Smooth muscle cell of the coronary artery (primary cell): ENCODE results near the gene VPS37B. TPM values are rescaled to one million over a fixed set of nuclear protein-coding genes. Genes with fewer than 3 reads are reported as not detected.

Source experiments
- total RNA-seq: library from RNA; depleted of rRNA; stranded (reverse); fragments of >200 nt; gene quantifications from 2 replicates; pipeline ENCODE4 v1.2.3, GENCODE V29; 2014; ENCODE audit warnings: low replicate concordance

VPS37B gene, protein sequence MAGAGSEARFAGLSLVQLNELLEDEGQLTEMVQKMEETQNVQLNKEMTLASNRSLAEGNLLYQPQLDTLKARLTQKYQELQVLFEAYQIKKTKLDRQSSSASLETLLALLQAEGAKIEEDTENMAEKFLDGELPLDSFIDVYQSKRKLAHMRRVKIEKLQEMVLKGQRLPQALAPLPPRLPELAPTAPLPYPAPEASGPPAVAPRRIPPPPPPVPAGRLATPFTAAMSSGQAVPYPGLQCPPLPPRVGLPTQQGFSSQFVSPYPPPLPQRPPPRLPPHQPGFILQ
- total RNA-seq = 4.0 and 6.3 TPM in 2 replicates

DNA sequence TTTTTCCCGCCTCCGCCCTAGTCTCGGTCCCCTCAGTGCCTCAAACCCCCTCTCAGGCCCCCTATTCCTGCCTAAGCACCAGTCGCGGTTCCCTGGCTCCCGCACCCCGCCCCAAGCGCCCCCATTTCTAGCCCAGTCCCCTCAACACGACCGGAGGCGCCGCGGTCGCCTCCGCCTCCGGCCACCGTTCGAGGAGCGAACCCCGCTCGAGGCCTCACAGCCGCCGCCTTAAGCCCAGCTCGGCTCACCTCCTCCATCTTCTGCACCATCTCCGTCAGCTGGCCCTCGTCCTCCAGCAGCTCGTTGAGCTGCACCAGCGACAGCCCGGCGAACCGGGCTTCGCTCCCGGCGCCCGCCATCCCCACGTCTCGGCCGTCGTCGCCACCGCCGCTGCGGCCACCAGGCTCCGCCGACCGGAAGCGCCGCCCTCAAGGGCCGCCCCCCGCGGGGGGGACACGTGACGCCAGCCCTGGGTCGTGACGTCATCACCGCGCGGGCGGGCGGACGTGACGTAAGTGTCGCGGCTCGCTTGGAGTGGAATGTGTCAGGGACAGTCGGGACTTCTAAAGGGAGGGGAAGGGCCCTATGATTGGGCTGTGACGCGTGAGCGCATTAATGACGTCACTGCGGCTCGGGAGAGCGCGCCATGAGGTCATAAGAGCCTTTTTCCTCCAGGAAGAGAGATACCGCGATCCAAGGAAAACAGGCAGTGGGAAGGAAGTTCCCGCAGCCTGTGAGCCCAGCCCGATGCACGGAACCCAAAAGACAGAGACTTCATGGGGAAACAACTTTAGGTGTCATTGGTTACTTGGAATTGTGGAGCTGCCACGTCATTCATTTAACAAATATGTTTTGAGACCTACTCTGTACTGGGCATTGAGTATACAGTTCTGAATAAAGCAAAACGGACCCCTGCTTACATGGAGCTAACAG, at the start of gene VPS37B:
Gene VPS37B (minus strand): TSS at position 421 of the 933 bp plus-strand sequence. CDS start 62 bp downstream, at position 359.

DNA sequence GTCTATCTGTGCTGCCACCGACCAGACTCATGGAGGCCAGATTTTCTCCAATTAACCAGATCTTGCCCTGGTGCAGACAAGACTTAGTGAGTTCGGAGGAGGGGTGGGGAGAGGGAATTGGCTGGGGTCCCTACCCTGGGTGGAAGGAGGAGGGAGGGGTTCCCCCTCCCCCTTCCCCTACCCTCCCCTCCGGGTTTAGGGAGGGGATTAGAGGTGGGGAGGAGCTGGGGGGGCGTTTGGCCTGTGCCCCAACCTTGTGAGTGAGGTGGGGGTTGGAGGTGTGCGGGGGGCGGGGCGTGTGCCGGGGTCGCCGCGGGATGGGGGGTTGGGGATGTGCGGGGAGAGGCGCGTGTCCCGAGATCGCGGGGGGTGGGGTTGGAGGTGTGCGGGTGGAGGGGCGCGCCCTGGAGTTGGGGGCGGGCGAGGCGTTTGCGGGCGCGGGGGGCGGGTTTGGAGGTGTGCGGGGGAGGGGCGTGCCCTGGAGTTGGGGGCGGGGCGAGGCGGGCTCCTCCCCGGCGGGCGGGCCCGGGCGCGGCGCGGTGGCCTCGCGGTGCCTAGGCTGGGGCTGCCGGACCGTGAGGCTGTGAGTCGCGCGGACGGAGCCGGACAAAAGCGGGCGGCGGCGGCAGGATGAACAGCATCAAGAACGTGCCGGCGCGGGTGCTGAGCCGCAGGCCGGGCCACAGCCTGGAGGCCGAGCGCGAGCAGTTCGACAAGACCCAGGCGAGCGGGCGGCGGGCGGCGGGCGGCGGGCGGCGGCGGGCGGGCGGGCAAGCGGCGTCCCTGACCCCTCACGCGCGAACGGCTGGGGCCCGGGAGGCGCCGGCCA, 60.8 kb downstream of the VPS37B start, which contains the start of gene HIP1R:
Gene HIP1R (plus strand): TSS at position 537 of the 829 bp plus-strand sequence. CDS start 94 bp downstream, at position 631.

Other genes with a start within 250 kb of the VPS37B start
- under 0.01 TPM in 1 of 2 replicates, not detected in the other for gene HCAR2, start 192.8 kb downstream of the VPS37B start, total RNA-seq
- not detected in 2 replicates for gene HCAR3, start 179.3 kb downstream of the VPS37B start, total RNA-seq
- gene HCAR1, start 165.3 kb downstream of the VPS37B start, total RNA-seq = under 0.01 and 0.35 TPM in 2 replicates
- 15.2 and 29.3 TPM in 2 replicates for gene DENR, start 143.3 kb downstream of the VPS37B start, total RNA-seq
- 0.30 and 0.82 TPM in 2 replicates for gene CCDC62, start 121.6 kb downstream of the VPS37B start, total RNA-seq
- 4.8 and 18.9 TPM in 2 replicates for gene HIP1R, start 60.7 kb downstream of the VPS37B start, total RNA-seq
- 5.9 and 6.3 TPM in 2 replicates for gene ABCB9, start 70.3 kb upstream of the VPS37B start, total RNA-seq
- gene OGFOD2, start 79.1 kb upstream of the VPS37B start, total RNA-seq = 5.4 and 9.2 TPM in 2 replicates
- 212 and 225 TPM in 2 replicates for gene ARL6IP4, start 84.6 kb upstream of the VPS37B start, total RNA-seq